SK-N-SH (cell line): ENCODE measurements around the gene PIMREG. TPM values are rescaled to one million over a fixed set of nuclear protein-coding genes. Genes with fewer than 3 reads are reported as not detected.

Experiments used
- CTCF ChIA-PET: fragments of 300-600, 350-600 bp; formaldehyde crosslinking; extraction: SDS; loops from one replicate; lab custom pipeline; 2021; lab: Yijun Ruan, JAX
- POLR2A ChIA-PET: fragments of 350-600 bp; sonication (Branson Sonifier 250); formaldehyde crosslinking; extraction: SDS; loops from one replicate; lab custom pipeline; 2020; ENCODE audit warnings: antibody characterized with exemption, inconsistent platforms; lab: Yijun Ruan, JAX
- DNase-seq: peaks from one replicate; pipeline ENCODE4 v3.0.0; 2012
- H2AFZ ChIP-seq: fragments of 200-600 bp; sonication (generic); 2 replicates; pipeline ENCODE4 v1.8.1; 2016; ENCODE audit warnings: antibody characterized with exemption, mild to moderate bottlenecking, low read depth
- H3F3A ChIP-seq: fragments of 200-600 bp; sonication (generic); replicated peaks from 2 replicates; pipeline ENCODE3; 2016; ENCODE audit warnings: antibody characterized with exemption, mild to moderate bottlenecking; ENCODE audit not compliant: insufficient read depth
- H3K27ac ChIP-seq, 2 experiments: fragments of 200-500 bp in 1 of 2; fragments of 200-600 bp in 1 of 2; sonication (Bioruptor generic) in 1 of 2; sonication (generic), shearing (Covaris generic) in 1 of 2; 2 replicates each; pipeline versions ENCODE4 v1.5.1 to v1.6.1; 2014 to 2016; ENCODE audit warnings: low read depth in 2 of 2, inconsistent platforms in 1 of 2, low read length in 1 of 2, mild to moderate bottlenecking in 1 of 2, mixed read lengths in 1 of 2
- H3K27me3 ChIP-seq: fragments of 200-600 bp; sonication (generic), shearing (Covaris generic); 2 replicates; pipeline ENCODE4 v1.6.1; 2016; ENCODE audit warnings: mixed run types; ENCODE audit not compliant: insufficient read depth
- H3K36me3 ChIP-seq, 2 experiments: fragments of 200-500 bp in 1 of 2; fragments of 200-600 bp in 1 of 2; sonication (Bioruptor generic) in 1 of 2; sonication (generic) in 1 of 2; replicated peaks in 1 of 2; 2 replicates each; pipeline versions ENCODE3 to v1.5.1; 2014 to 2016; ENCODE audit warnings: low read length in 1 of 2, mild to moderate bottlenecking in 1 of 2; ENCODE audit not compliant: insufficient read depth in 2 of 2, control insufficient read depth in 1 of 2
- H3K4me1 ChIP-seq, 2 experiments: fragments of 200-500 bp in 1 of 2; fragments of 200-600 bp in 1 of 2; sonication (Bioruptor generic) in 1 of 2; sonication (generic), shearing (Covaris generic) in 1 of 2; 2 replicates each; pipeline versions ENCODE4 v1.5.1 to v1.6.1; 2014 to 2016; ENCODE audit warnings: low read depth in 1 of 2, low read length in 1 of 2, mixed run types in 1 of 2; ENCODE audit not compliant: insufficient read depth in 2 of 2, control insufficient read depth in 1 of 2
- H3K4me2 ChIP-seq: fragments of 200-600 bp; sonication (generic), shearing (Covaris generic); 2 replicates; pipeline ENCODE4 v1.6.1; 2017; ENCODE audit warnings: mixed run types
- H3K4me3 ChIP-seq, 2 experiments: fragments of 200-500 bp in 1 of 2; fragments of 200-600 bp in 1 of 2; sonication (Bioruptor generic) in 1 of 2; sonication (generic), shearing (Covaris generic) in 1 of 2; 2 replicates each; pipeline versions ENCODE4 v1.5.1 to v1.8.1; 2014 to 2016; ENCODE audit warnings: low read depth in 2 of 2, inconsistent platforms in 1 of 2, low read length in 1 of 2, mild to moderate bottlenecking in 1 of 2, mixed read lengths in 1 of 2, moderate library complexity in 1 of 2
- H3K79me2 ChIP-seq: fragments of 200-600 bp; sonication (generic); 2 replicates; pipeline ENCODE4 v1.8.1; 2017; ENCODE audit warnings: mild to moderate bottlenecking; ENCODE audit not compliant: insufficient read depth
- H3K9ac ChIP-seq: fragments of 200-600 bp; sonication (generic); 2 replicates; pipeline ENCODE4 v1.6.1; 2017; ENCODE audit warnings: mixed run types
- H3K9me2 ChIP-seq: fragments of 200-600 bp; sonication (generic); 2 replicates; pipeline ENCODE4 v1.6.1; 2017; ENCODE audit warnings: mixed run types
- H3K9me3 ChIP-seq: fragments of 200-600 bp; sonication (generic); 2 replicates; pipeline ENCODE4 v1.6.1; 2017; ENCODE audit warnings: mixed run types, mild to moderate bottlenecking, moderate library complexity
- H4K20me1 ChIP-seq: fragments of 200-600 bp; sonication (generic); 2 replicates; pipeline ENCODE4 v1.6.1; 2017; ENCODE audit warnings: mild to moderate bottlenecking, mixed run types; ENCODE audit not compliant: insufficient read depth
- CHD2 ChIP-seq: fragments of 150-350 bp; IDR thresholded peaks from 2 replicates; pipeline ENCODE4 v1.6.1; 2018; ENCODE audit warnings: low read length; ENCODE audit not compliant: partially characterized antibody
- CTCF ChIP-seq: fragments of 200-600 bp; sonication (generic); IDR thresholded peaks from 2 replicates; pipeline ENCODE4 v1.6.1; 2017; ENCODE audit warnings: antibody characterized with exemption, mild to moderate bottlenecking, moderate library complexity
- ELF1 ChIP-seq: IDR thresholded peaks from 2 replicates; pipeline ENCODE4 v1.4.0; 2012
- EP300 ChIP-seq, 2 experiments: IDR thresholded peaks; 2 replicates each; pipeline versions ENCODE4 v1.4.0 to v1.6.1; 2012; ENCODE audit warnings: borderline replicate concordance in 1 of 2, low read depth in 1 of 2, low read length in 1 of 2
- EZH2phosphoT487 ChIP-seq: fragments of 200-600 bp; sonication (generic); IDR thresholded peaks from 2 replicates; pipeline ENCODE4 v1.6.1; 2017; ENCODE audit warnings: low read depth, mixed run types, mild to moderate bottlenecking, antibody characterized with exemption, moderate library complexity, borderline replicate concordance
- FOSL2 ChIP-seq: IDR thresholded peaks from 2 replicates; pipeline ENCODE4 v1.4.0; 2012; ENCODE audit warnings: low read depth, mild to moderate bottlenecking, moderate library complexity, borderline replicate concordance
- FOXJ3 ChIP-seq: sonication (generic); formaldehyde crosslinking; IDR thresholded peaks from 2 replicates; pipeline ENCODE4 v1.5.1; 2020; ENCODE audit warnings: mild to moderate bottlenecking, missing genetic modification reagents
- FOXM1 ChIP-seq: IDR thresholded peaks from 2 replicates; pipeline ENCODE4 v1.4.0; 2012; ENCODE audit warnings: low read depth, mild to moderate bottlenecking
- GABPA ChIP-seq: IDR thresholded peaks from 2 replicates; pipeline ENCODE4 v1.4.0; 2012; ENCODE audit warnings: low read depth, mild to moderate bottlenecking
- JUND ChIP-seq: IDR thresholded peaks from 2 replicates; pipeline ENCODE4 v1.4.0; 2012
- MEF2A ChIP-seq: IDR thresholded peaks from 2 replicates; pipeline ENCODE4 v1.4.0; 2012; ENCODE audit warnings: low read depth, borderline replicate concordance
- MXI1 ChIP-seq: IDR thresholded peaks from 2 replicates; pipeline ENCODE4 v1.6.1; 2012; ENCODE audit warnings: mild to moderate bottlenecking, low read depth, low read length, improper control_type of control experiment
- NFIC ChIP-seq: IDR thresholded peaks from 2 replicates; pipeline ENCODE4 v1.4.0; 2012; ENCODE audit warnings: borderline replicate concordance
- NRF1 ChIP-seq: IDR thresholded peaks from 2 replicates; pipeline ENCODE4 v1.6.1; 2012; ENCODE audit warnings: low read depth, mild to moderate bottlenecking, low read length
- PBX3 ChIP-seq: IDR thresholded peaks from 2 replicates; pipeline ENCODE4; 2012
- POLR2AphosphoS5 ChIP-seq: IDR thresholded peaks from 2 replicates; pipeline ENCODE4 v1.6.1; 2012; ENCODE audit warnings: low read depth, low read length
- RCOR1 ChIP-seq: fragments of 150-350 bp; IDR thresholded peaks from 2 replicates; pipeline ENCODE4 v1.6.1; 2017; ENCODE audit warnings: antibody characterized with exemption, low read length
- RFX5 ChIP-seq: IDR thresholded peaks from 2 replicates; pipeline ENCODE4 v1.6.1; 2012; ENCODE audit warnings: mild to moderate bottlenecking, improper control_type of control experiment, low read length
- SIN3A ChIP-seq: IDR thresholded peaks from 2 replicates; pipeline ENCODE4 v1.6.1; 2012; ENCODE audit warnings: low read depth, mild to moderate bottlenecking, low read length, moderate library complexity, borderline replicate concordance
- TCF12 ChIP-seq: IDR thresholded peaks from 2 replicates; pipeline ENCODE4 v1.4.0; 2012
- TEAD4 ChIP-seq: IDR thresholded peaks from 2 replicates; pipeline ENCODE4 v1.4.0; 2012; ENCODE audit warnings: mild to moderate bottlenecking, borderline replicate concordance; ENCODE audit not compliant: insufficient read depth
- USF1 ChIP-seq: IDR thresholded peaks from 2 replicates; pipeline ENCODE4 v1.4.0; 2012; ENCODE audit warnings: low read depth, borderline replicate concordance
- USF2 ChIP-seq: fragments of 150-350 bp; IDR thresholded peaks from 2 replicates; pipeline ENCODE4 v1.6.1; 2017; ENCODE audit warnings: antibody characterized with exemption, low read length, low read depth, borderline replicate concordance
- WGBS: methylation state at CpG from one replicate; pipeline ENCODE4 v1.1.6; 2017; ENCODE audit warnings: low lambda C conversion rate; 5-methylcytosine and 5-hydroxymethylcytosine counted together
- polyA plus RNA-seq, 3 experiments: library from polyadenylated mRNA; depleted of rRNA; stranded (reverse); fragments of >200 nt; gene quantifications; 2 replicates each; pipeline ENCODE4 v1.2.3, GENCODE V29; 2012

PIMREG gene
- polyA plus RNA-seq, 1 of the 3 experiments (the other 2 are of a cell fraction): 19.6 TPM

- Histone ChIP-seq H3K79me2 (no peaks in the 10 kb centered on the region), H3K9me2 (no peaks in the 10 kb centered on the region), H3K4me3 (no peak overlapping the region), H3K27me3 (peaks cover 38% of the 10 kb centered on the region), H3K36me3 (no peaks in the 10 kb centered on the region), H3K9ac (no peak overlapping the region), H3K9me3 (peaks cover 5% of the 10 kb centered on the region; the same call in 1 of the 2 replicates), H3K27ac (no peak overlapping the region), H3F3A (peaks cover 9% of the 10 kb centered on the region), H3K4me1 (no peaks in the 10 kb centered on the region), H2AFZ (no peak overlapping the region), H3K4me2 (peak overlapping the region; percentile 21; the same call in 1 of the 2 replicates), H4K20me1 (no peaks in the 10 kb centered on the region)
- TF ChIP-seq RFX5 (no peak), JUND (peak; percentile 77), TEAD4 (0 out of 2 replicates have a peak, but pooled peaks have one; percentile 25), FOSL2 (peak; percentile 53; the same call in 1 of the 2 replicates), PBX3 (peak; percentile 83), USF2 (no peak), EP300 (IDR thresholded peaks at IDR 0.05; ENCODE audit: borderline replicate concordance in 1 of 2, low read depth in 1 of 2, low read length in 1 of 2) (0 out of 4 replicates have a peak, but pooled peaks of 1 of the 2 experiments have one; percentile 34), NRF1 (no peak), USF1 (no peak), CTCF (no peak), FOXJ3 (no peak), TCF12 (peak; percentile 95), POLR2AphosphoS5 (peak; percentile 81; the same call in 1 of the 2 replicates)
- ChIA-PET POLR2A (no interaction called here), CTCF (no interaction called here)
- 7% methylated on average over 6 of the region's 6 CpGs for WGBS
- DNase-seq: no peak
These were observed 42.0 kb upstream of the PIMREG start for GRCh38 chr17:6402258-6402657.

GRCh38 chr17:6408276-6408675 lies 36.0 kb upstream of the PIMREG start:
- POLR2A ChIA-PET: no interaction called here
- peaks cover 70% of the 10 kb centered on the region for H3K27me3 ChIP-seq
- H3K36me3 ChIP-seq: no peaks in the 10 kb centered on the region
- H3K79me2 ChIP-seq: no peaks in the 10 kb centered on the region
- no peak for DNase-seq
- H4K20me1 ChIP-seq: no peaks in the 10 kb centered on the region
- H3K4me1 ChIP-seq: no peaks in the 10 kb centered on the region
- 17% methylated on average over 6 of the region's 6 CpGs for WGBS
- H3K4me3 ChIP-seq: no peak overlapping the region
- H3K4me2 ChIP-seq: no peak overlapping the region
- H3K27ac ChIP-seq: no peak overlapping the region
- H3K9me2 ChIP-seq: no peaks in the 10 kb centered on the region
- no peak overlapping the region for H2AFZ ChIP-seq
- H3K9ac ChIP-seq: no peak overlapping the region
- no peaks in the 10 kb centered on the region for H3K9me3 ChIP-seq
- CTCF ChIA-PET: no interaction called here
- no peaks in the 10 kb centered on the region for H3F3A ChIP-seq
- no peak for TF ChIP-seq MEF2A
- TF ChIP-seq CHD2: no peak
- no peak for TF ChIP-seq CTCF
- TF ChIP-seq FOXM1: no peak
- no peak for TF ChIP-seq POLR2AphosphoS5
- no peak for TF ChIP-seq RFX5
- TF ChIP-seq ELF1: no peak
- no peak for TF ChIP-seq TCF12
- TF ChIP-seq GABPA: no peak
- TF ChIP-seq EZH2phosphoT487: no peak
- no peak for TF ChIP-seq RCOR1
- no peak for TF ChIP-seq NFIC
- no peak for TF ChIP-seq SIN3A
- TF ChIP-seq FOSL2: no peak
- TF ChIP-seq JUND: no peak
- TF ChIP-seq MXI1: no peak
